Measurements from ENCODE around the gene ITFG1. TPM values are rescaled to one million over a fixed set of nuclear protein-coding genes. Genes with fewer than 3 reads are reported as not detected.

Gene ITFG1
- total RNA-seq, 1 donor from 2014 or later: 41.3 TPM

- Mint-ChIP-seq H3K9me3 (ENCODE audit: low read depth) (no peaks in the 10 kb centered on the region), H3K27me3 (no peaks in the 10 kb centered on the region), H3K4me1 (ENCODE audit: low read depth) (no peaks in the 10 kb centered on the region), H3K4me3 (ENCODE audit: low read depth) (no peak overlapping the region), H3K36me3 (ENCODE audit: insufficient read depth) (peaks cover 9% of the 10 kb centered on the region), H3K27ac (no peak overlapping the region)
- DNase-seq (ENCODE audit: low spot score, unreplicated experiment): no peak
- TF ChIP-seq, protein P1, sequence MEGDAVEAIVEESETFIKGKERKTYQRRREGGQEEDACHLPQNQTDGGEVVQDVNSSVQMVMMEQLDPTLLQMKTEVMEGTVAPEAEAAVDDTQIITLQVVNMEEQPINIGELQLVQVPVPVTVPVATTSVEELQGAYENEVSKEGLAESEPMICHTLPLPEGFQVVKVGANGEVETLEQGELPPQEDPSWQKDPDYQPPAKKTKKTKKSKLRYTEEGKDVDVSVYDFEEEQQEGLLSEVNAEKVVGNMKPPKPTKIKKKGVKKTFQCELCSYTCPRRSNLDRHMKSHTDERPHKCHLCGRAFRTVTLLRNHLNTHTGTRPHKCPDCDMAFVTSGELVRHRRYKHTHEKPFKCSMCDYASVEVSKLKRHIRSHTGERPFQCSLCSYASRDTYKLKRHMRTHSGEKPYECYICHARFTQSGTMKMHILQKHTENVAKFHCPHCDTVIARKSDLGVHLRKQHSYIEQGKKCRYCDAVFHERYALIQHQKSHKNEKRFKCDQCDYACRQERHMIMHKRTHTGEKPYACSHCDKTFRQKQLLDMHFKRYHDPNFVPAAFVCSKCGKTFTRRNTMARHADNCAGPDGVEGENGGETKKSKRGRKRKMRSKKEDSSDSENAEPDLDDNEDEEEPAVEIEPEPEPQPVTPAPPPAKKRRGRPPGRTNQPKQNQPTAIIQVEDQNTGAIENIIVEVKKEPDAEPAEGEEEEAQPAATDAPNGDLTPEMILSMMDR (IDR thresholded peaks at IDR 0.05; ENCODE audit: unreplicated experiment): no peak
These were observed 21.0 kb upstream of the ITFG1 start for GRCh38 chr16:47481698-47482374.

DNA sequence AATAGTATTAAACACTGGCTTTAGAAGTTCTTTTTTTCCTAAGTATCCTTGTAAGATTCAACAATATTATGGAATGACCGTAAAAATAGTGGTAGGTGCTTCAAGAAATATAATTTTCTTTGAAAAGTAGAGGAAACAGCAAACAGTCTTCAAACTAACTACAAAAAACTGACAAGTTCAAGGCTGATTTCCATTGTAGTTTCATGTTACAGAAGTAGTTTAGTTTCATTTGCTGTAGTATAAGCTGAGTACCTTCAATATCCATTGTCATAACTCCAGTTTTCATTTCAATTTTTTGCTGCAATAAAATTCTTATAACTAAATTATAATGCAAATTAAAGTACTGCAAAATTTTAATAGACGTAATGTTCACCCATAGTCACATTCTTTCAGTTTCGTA is 19.5 kb upstream of the ITFG1 start:
- H3K27me3 Mint-ChIP-seq: no peaks in the 10 kb centered on the region
- H3K27ac Mint-ChIP-seq: no peak overlapping the region
- H3K4me1 Mint-ChIP-seq (ENCODE audit: low read depth): no peaks in the 10 kb centered on the region
- no peak overlapping the region for H3K4me3 Mint-ChIP-seq (ENCODE audit: low read depth)
- H3K9me3 Mint-ChIP-seq (ENCODE audit: low read depth): no peaks in the 10 kb centered on the region
- TF ChIP-seq, protein P1 (IDR thresholded peaks at IDR 0.05; ENCODE audit: unreplicated experiment): no peak
- H3K36me3 Mint-ChIP-seq (ENCODE audit: insufficient read depth): peaks cover 1% of the 10 kb centered on the region
- DNase-seq (ENCODE audit: low spot score, unreplicated experiment): no peak

GRCh38 chr16:47477679-47478078 is 16.8 kb upstream of the ITFG1 start:
- no peaks in the 10 kb centered on the region for H3K4me1 Mint-ChIP-seq (ENCODE audit: low read depth)
- no peaks in the 10 kb centered on the region for H3K27me3 Mint-ChIP-seq
- H3K27ac Mint-ChIP-seq: no peak overlapping the region
- H3K4me3 Mint-ChIP-seq (ENCODE audit: low read depth): no peak overlapping the region
- DNase-seq (ENCODE audit: low spot score, unreplicated experiment): no peak
- H3K9me3 Mint-ChIP-seq (ENCODE audit: low read depth): no peaks in the 10 kb centered on the region
- H3K36me3 Mint-ChIP-seq (ENCODE audit: insufficient read depth): no peaks in the 10 kb centered on the region
- TF ChIP-seq, protein P1 (IDR thresholded peaks at IDR 0.05; ENCODE audit: unreplicated experiment): no peak

DNA sequence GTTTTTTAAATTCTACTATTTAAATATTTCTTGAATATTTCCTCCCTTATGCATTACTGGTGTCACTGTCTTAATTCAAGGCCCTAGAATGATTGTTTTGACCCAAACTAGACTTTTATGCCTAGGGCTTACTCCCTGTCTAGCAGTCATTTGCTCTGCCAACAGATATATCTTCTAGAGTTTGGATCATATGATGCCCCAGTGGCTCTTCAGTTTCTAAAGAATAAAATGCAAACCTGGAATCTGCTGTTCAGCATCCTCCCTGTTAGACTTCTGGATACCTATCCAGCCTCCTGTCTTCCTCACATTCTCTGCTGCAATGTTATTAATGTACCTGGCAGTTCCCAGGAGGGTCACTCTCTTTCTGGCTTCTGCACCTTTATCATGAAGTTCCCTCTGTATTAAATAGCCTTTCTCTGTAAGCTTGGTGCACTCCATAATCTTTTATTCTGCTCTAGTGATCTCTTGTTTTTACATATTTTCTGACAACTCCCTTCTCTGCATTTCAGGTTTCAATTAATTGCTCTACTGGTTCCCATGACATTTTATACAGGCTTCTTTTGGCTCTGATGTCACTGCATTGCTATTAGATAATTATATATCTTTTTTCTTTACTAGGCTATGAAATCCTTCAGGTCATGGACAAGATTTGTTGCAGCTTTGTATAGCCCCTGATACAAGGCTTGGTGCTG is 15.9 kb upstream of the ITFG1 start:
- no peaks in the 10 kb centered on the region for H3K4me1 Mint-ChIP-seq (ENCODE audit: low read depth)
- no peaks in the 10 kb centered on the region for H3K27me3 Mint-ChIP-seq
- no peaks in the 10 kb centered on the region for H3K9me3 Mint-ChIP-seq (ENCODE audit: low read depth)
- TF ChIP-seq, protein P1 (IDR thresholded peaks at IDR 0.05; ENCODE audit: unreplicated experiment): no peak
- no peaks in the 10 kb centered on the region for H3K36me3 Mint-ChIP-seq (ENCODE audit: insufficient read depth)
- no peak for DNase-seq (ENCODE audit: low spot score, unreplicated experiment)
- no peak overlapping the region for H3K27ac Mint-ChIP-seq
- H3K4me3 Mint-ChIP-seq (ENCODE audit: low read depth): no peak overlapping the region

DNA sequence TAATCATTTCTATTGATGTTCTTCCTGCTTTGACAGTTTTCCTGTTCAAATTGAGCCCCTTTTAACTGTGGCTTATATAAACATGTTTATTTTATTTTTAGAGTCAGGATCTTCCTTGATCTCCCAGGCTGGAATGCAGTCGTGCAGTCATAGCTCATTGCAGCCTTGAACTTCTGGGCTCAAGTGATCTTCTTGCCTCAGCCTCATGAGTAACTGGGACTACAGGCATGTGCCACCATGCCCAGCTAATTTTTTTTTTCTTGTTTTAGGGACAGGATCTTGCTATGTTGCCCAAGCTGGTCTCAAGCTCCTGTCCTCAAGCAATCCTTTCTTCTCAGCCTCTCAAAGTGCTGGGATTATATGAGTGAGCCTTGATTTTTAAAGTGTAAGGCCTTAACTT is 14.9 kb upstream of the ITFG1 start:
- Mint-ChIP-seq H3K4me1 (ENCODE audit: low read depth) (no peaks in the 10 kb centered on the region), H3K4me3 (ENCODE audit: low read depth) (no peak overlapping the region), H3K36me3 (ENCODE audit: insufficient read depth) (peaks cover 3% of the 10 kb centered on the region), H3K27ac (no peak overlapping the region), H3K9me3 (ENCODE audit: low read depth) (no peaks in the 10 kb centered on the region), H3K27me3 (no peaks in the 10 kb centered on the region)
- TF ChIP-seq, protein P1 (IDR thresholded peaks at IDR 0.05; ENCODE audit: unreplicated experiment): no peak
- no peak for DNase-seq (ENCODE audit: low spot score, unreplicated experiment)
